ENCODE data around the gene CDKN2B.

- TF ChIP-seq CTCF (IDR thresholded peaks at IDR 0.05), result peak in 2 of 3 donors; percentile 35 to 54
- peak; percentile 10 for TF ChIP-seq POLR2A (IDR thresholded peaks at IDR 0.05)
- no peak for TF ChIP-seq EP300 (IDR thresholded peaks at IDR 0.05)
These were observed at the start of gene CDKN2B for GRCh38 chr9:22008717-22009505.

All from ovary (tissue), 3 donors.